ENCODE data around the gene SLC6A4.

SLC6A4 gene

GRCh38 chr17:30200106-30200505 lies 35.4 kb downstream of the SLC6A4 start:
- TF ChIP-seq CTCF (conservative IDR thresholded peaks at IDR 0.05), result no peak
- TF ChIP-seq ZFX (IDR thresholded peaks at IDR 0.05), result no peak
- no peak overlapping the region for H3K27ac ChIP-seq

GRCh38 chr17:30199600-30199999 lies 35.9 kb downstream of the SLC6A4 start:
- TF ChIP-seq ZFX (IDR thresholded peaks at IDR 0.05) (no peak), CTCF (conservative IDR thresholded peaks at IDR 0.05) (no peak)
- H3K27ac ChIP-seq, result no peak overlapping the region

- TF ChIP-seq ZFX (IDR thresholded peaks at IDR 0.05), result no peak
- H3K27ac ChIP-seq, result no peak overlapping the region
Observed at GRCh38 chr17:30197416-30197815, 38.1 kb downstream of the SLC6A4 start.

- H3K27ac ChIP-seq, result no peak overlapping the region
Observed at GRCh38 chr17:30196504-30196903, 39.0 kb downstream of the SLC6A4 start.

GRCh38 chr17:30191072-30191471 lies 44.4 kb downstream of the SLC6A4 start:
- no peak for TF ChIP-seq ZFX (IDR thresholded peaks at IDR 0.05)
- no peak for TF ChIP-seq CTCF (conservative IDR thresholded peaks at IDR 0.05)
- H3K27ac ChIP-seq, result no peak overlapping the region

More at GRCh38 chr17:30196504-30196903, 39.0 kb downstream of the SLC6A4 start:
- TF ChIP-seq CTCF (conservative IDR thresholded peaks at IDR 0.05), result no peak
- TF ChIP-seq ZFX (IDR thresholded peaks at IDR 0.05), result no peak

- no peak for TF ChIP-seq ZFX (IDR thresholded peaks at IDR 0.05)
- TF ChIP-seq CTCF (conservative IDR thresholded peaks at IDR 0.05), result no peak
- no peak overlapping the region for H3K27ac ChIP-seq
Observed at GRCh38 chr17:30188211-30188939, 47.1 kb downstream of the SLC6A4 start.

- TF ChIP-seq CTCF (conservative IDR thresholded peaks at IDR 0.05), result no peak
- no peak for TF ChIP-seq ZFX (IDR thresholded peaks at IDR 0.05)
Observed at GRCh38 chr17:30187573-30187972, 47.9 kb downstream of the SLC6A4 start.

GRCh38 chr17:30186761-30187160 lies 48.7 kb downstream of the SLC6A4 start:
- H3K27ac ChIP-seq, result no peak overlapping the region
- TF ChIP-seq ZFX (IDR thresholded peaks at IDR 0.05) (no peak), CTCF (conservative IDR thresholded peaks at IDR 0.05) (no peak)

More at GRCh38 chr17:30187573-30187972, 47.9 kb downstream of the SLC6A4 start:
- no peak overlapping the region for H3K27ac ChIP-seq

Measured in C4-2B (cell line).